Neuronal stem cell (in vitro differentiated cells): Measurements from ENCODE around the gene EFL1.

Experiments used
- DNase-seq: peaks from one replicate; pipeline ENCODE4 v3.0.0-alpha.2; 2013; ENCODE audit warnings: low spot score
- H2AFZ ChIP-seq: one replicate; pipeline ENCODE4 v1.6.1; 2013; ENCODE audit warnings: mild to moderate bottlenecking, low read length, inconsistent platforms
- H2AK5ac ChIP-seq: 2 replicates; pipeline ENCODE4 v1.6.1; 2013; ENCODE audit warnings: low read depth, mild to moderate bottlenecking, inconsistent platforms, low read length, moderate library complexity, mixed read lengths
- H2BK120ac ChIP-seq: 2 replicates; pipeline ENCODE4 v1.6.1; 2013; ENCODE audit warnings: low read depth, mild to moderate bottlenecking, inconsistent platforms, low read length, moderate library complexity, mixed read lengths
- H2BK12ac ChIP-seq: one replicate; pipeline ENCODE4 v1.6.1; 2013; ENCODE audit warnings: low read length, inconsistent platforms
- H2BK15ac ChIP-seq: 2 replicates; pipeline ENCODE4 v1.6.1; 2013; ENCODE audit warnings: mild to moderate bottlenecking, low read length, inconsistent platforms, mixed read lengths
- H2BK5ac ChIP-seq: one replicate; pipeline ENCODE4 v1.6.1; 2013; ENCODE audit warnings: inconsistent platforms, mild to moderate bottlenecking, low read length, moderate library complexity
- H3K14ac ChIP-seq: one replicate; pipeline ENCODE4 v1.6.1; 2013; ENCODE audit warnings: low read length, inconsistent platforms
- H3K18ac ChIP-seq: 2 replicates; pipeline ENCODE4 v1.6.1; 2013; ENCODE audit warnings: low read length, inconsistent platforms
- H3K23ac ChIP-seq: 2 replicates; pipeline ENCODE4 v1.6.1; 2013; ENCODE audit warnings: low read depth, mild to moderate bottlenecking, mixed read lengths, low read length, inconsistent platforms; ENCODE audit not compliant: poor library complexity
- H3K27ac ChIP-seq: replicated peaks from 3 replicates; pipeline ENCODE4 v1.5.1; 2013; ENCODE audit warnings: low read length, inconsistent platforms
- H3K27me3 ChIP-seq, 3 experiments: 2 replicates each; pipeline ENCODE4 v1.6.1; 2013; ENCODE audit warnings: low read length in 3 of 3, mild to moderate bottlenecking in 2 of 3, inconsistent platforms in 1 of 3, low read depth in 1 of 3, mixed read lengths in 1 of 3, moderate library complexity in 1 of 3; ENCODE audit not compliant: control insufficient read depth in 3 of 3, insufficient read depth in 3 of 3
- H3K36me3 ChIP-seq, 2 donors: replicated peaks in 1 of 2; 2 replicates each; pipeline ENCODE4 v1.6.1; 2013; ENCODE audit warnings: low read length in 2 of 2; ENCODE audit not compliant: control insufficient read depth in 2 of 2, insufficient read depth in 2 of 2
- H3K4ac ChIP-seq: 2 replicates; pipeline ENCODE4 v1.6.1; 2013; ENCODE audit warnings: inconsistent platforms, mild to moderate bottlenecking, low read length, moderate library complexity
- H3K4me1 ChIP-seq, 2 donors: 1 replicate in 1 of 2; 2 replicates in 1 of 2; pipeline ENCODE4 v1.6.1; 2013; ENCODE audit warnings: low read length in 2 of 2, low read depth in 1 of 2; ENCODE audit not compliant: control insufficient read depth in 2 of 2, insufficient read depth in 1 of 2
- H3K4me2 ChIP-seq: one replicate; pipeline ENCODE4 v1.6.1; 2013; ENCODE audit warnings: mild to moderate bottlenecking, low read length, inconsistent platforms; ENCODE audit not compliant: insufficient read depth, poor library complexity, severe bottlenecking
- H3K4me3 ChIP-seq, 2 donors: 2 replicates each; pipeline ENCODE4 v1.5.1; 2013; ENCODE audit warnings: low read length in 2 of 2, mild to moderate bottlenecking in 2 of 2, inconsistent platforms in 1 of 2, moderate library complexity in 1 of 2
- H3K79me1 ChIP-seq: one replicate; pipeline ENCODE4 v1.6.1; 2013; ENCODE audit warnings: low read depth, mild to moderate bottlenecking, inconsistent platforms, low read length, moderate library complexity
- H3K9ac ChIP-seq: one replicate; pipeline ENCODE4 v1.6.1; 2013; ENCODE audit warnings: mild to moderate bottlenecking, low read depth, low read length, inconsistent platforms; ENCODE audit not compliant: poor library complexity
- H3K9me3 ChIP-seq, 2 donors: replicated peaks in 1 of 2; 2 replicates each; pipeline versions ENCODE3 to v1.6.1; 2013; ENCODE audit warnings: low read length in 2 of 2, mild to moderate bottlenecking in 2 of 2, inconsistent platforms in 1 of 2, low read depth in 1 of 2, mixed read lengths in 1 of 2, moderate library complexity in 1 of 2; ENCODE audit not compliant: control insufficient read depth in 2 of 2, insufficient read depth in 1 of 2
- H4K8ac ChIP-seq: one replicate; pipeline ENCODE4 v1.6.1; 2013; ENCODE audit warnings: low read depth, mild to moderate bottlenecking, inconsistent platforms, low read length, moderate library complexity
- H4K91ac ChIP-seq: one replicate; pipeline ENCODE4 v1.6.1; 2013; ENCODE audit warnings: low read length, low read depth, mild to moderate bottlenecking, inconsistent platforms; ENCODE audit not compliant: poor library complexity
- WGBS, 2 donors: extraction: QIAGEN DNeasy Blood & Tissue Kit; methylation state at CpG; one replicate each; pipeline ENCODE4 v1.1.7; 2013; ENCODE audit warnings: missing lambda C conversion rate in 2 of 2, mixed read lengths in 1 of 2; ENCODE audit not compliant: insufficient read length in 2 of 2, insufficient replicate concordance in 1 of 2; ENCODE audit errors: extremely low coverage in 2 of 2; 5-methylcytosine and 5-hydroxymethylcytosine counted together

The EFL1 gene

DNA sequence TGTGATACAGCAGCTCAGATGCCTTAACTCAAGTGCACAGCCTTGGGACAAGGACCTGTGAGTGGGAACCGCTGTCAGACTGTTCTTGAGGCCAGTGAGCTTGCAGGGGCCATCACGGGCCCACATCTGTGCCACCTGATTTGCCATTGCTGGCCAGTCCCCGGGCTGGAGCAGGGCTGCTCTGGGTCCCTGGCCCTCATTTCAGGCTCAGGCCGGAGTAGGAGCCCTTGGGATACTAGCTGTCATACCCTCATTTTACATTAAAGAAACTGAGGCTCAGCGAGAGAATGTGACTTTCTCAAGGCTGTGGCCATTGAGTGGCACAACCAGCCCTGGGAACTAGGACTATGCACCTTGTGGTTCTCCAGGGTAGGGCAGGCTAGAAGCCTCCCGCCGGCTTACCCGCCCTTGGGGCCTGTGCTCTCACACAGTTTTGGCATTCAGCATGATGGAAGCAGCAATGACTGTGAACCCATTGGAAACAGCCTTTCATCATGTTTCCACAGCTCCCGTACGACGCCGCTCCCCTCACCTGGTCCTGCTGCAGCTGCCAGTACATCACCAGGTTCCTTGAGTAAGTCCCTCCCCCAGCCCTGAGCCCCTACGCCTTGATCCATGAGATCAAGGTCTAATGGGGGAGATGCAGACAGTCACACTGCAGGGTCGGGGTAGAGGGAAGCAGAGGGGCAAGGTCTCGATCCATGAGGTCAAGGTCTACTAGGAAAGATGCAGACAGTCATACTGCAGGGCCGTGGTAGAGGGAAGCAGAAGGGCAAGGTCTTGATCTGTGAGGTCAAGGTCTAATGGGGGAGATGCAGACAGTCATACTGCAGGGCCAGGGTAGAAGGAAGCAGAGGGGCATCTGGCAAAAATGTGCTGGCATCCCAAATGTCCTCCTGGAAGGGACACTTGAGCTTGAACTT is 44.5 kb upstream of the EFL1 start:
- H3K14ac ChIP-seq: no peak overlapping the region
- no peaks in the 10 kb centered on the region for H3K36me3 ChIP-seq
- no peak overlapping the region for H3K9ac ChIP-seq
- no CpG with 5 or more reads among the region's 16 CpGs for WGBS, 2 donors
- no peak overlapping the region for H2AFZ ChIP-seq
- H3K4me1 ChIP-seq: no peaks in the 10 kb centered on the region
- H2BK12ac ChIP-seq: no peak overlapping the region
- H2BK15ac ChIP-seq: no peak overlapping the region
- H4K8ac ChIP-seq: peak overlapping the region; percentile 92
- no peaks in the 10 kb centered on the region for H3K9me3 ChIP-seq
- H3K23ac ChIP-seq: peak overlapping the region; percentile 40
- no peak overlapping the region for H2BK120ac ChIP-seq
- no peak for DNase-seq
- H2BK5ac ChIP-seq: no peak overlapping the region
- H3K79me1 ChIP-seq: no peaks in the 10 kb centered on the region
- H3K4ac ChIP-seq: no peak overlapping the region
- peaks cover 0 to 28% (median 0%) of the 10 kb centered on the region in 3 experiments for H3K27me3 ChIP-seq
- H4K91ac ChIP-seq: no peak overlapping the region
- H2AK5ac ChIP-seq: no peak overlapping the region
- no peak overlapping the region for H3K4me3 ChIP-seq
- H3K27ac ChIP-seq: no peak overlapping the region
- H3K4me2 ChIP-seq: no peak overlapping the region
- no peak overlapping the region for H3K18ac ChIP-seq

DNA sequence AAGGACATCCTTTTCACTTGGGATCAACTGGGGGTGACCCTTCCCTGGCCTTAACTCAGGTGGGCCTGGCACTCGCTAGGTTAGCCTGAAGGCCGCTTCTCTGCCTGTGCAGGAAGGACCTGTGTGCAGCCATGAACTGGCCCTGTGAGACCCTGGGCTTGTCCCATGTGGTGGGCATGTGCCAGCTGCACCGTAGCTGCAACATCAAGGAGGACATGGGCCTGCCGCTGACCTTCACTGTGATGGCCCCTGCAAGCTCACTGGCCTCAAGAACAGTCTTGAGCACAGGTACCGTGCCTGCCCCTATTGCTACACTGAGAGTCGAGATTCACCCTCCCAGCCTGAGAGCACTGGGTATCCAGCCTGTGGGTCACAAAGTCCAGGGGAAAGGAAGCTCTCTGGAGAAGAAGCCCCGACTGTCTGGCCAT is 43.1 kb upstream of the EFL1 start:
- Histone ChIP-seq H2BK15ac (peak overlapping the region; percentile 38), H3K9ac (no peak overlapping the region), H3K79me1 (peaks cover 2% of the 10 kb centered on the region), H3K4ac (no peak overlapping the region), H4K91ac (no peak overlapping the region), H2AK5ac (peak overlapping the region; percentile 11), H3K4me3 (no peak overlapping the region), H2AFZ (no peak overlapping the region), H3K18ac (peak overlapping the region; percentile 83), H3K4me1 (no peaks in the 10 kb centered on the region), H3K27me3 (peaks cover 0 to 30% (median 0%) of the 10 kb centered on the region in 3 experiments), H2BK5ac (no peak overlapping the region), H4K8ac (peak overlapping the region; percentile 76), H3K9me3 (no peaks in the 10 kb centered on the region), H3K23ac (no peak overlapping the region), H2BK12ac (peak overlapping the region; percentile 2), H3K14ac (peak overlapping the region; percentile 25), H3K36me3 (no peaks in the 10 kb centered on the region), H3K27ac (no peak overlapping the region), H2BK120ac (no peak overlapping the region), H3K4me2 (no peak overlapping the region)
- no CpG with 5 or more reads among the region's 7 CpGs for WGBS, 2 donors
- DNase-seq: no peak

DNA sequence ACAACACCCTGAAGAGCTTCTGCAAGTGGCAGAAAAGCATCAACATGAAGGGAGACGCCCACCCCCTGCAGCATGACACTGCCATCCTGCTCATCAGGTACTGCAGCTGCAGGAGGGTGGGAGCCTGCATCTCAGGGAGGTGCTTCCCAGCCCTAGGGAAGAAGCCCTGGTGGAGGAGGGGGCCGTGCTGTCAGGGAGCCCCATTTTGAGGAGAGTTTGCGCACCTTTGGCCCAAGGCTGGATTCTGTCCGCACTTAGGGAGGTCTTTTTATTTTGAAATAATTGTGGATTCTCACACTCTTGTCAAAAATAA is 42.2 kb upstream of the EFL1 start:
- H2BK15ac ChIP-seq: no peak overlapping the region
- no peak overlapping the region for H3K14ac ChIP-seq
- H3K9ac ChIP-seq: no peak overlapping the region
- H4K91ac ChIP-seq: no peak overlapping the region
- no CpG with 5 or more reads among the region's 4 CpGs for WGBS, 2 donors
- H3K23ac ChIP-seq: no peak overlapping the region
- no peak overlapping the region for H2BK5ac ChIP-seq
- H3K27me3 ChIP-seq: peaks cover 0 to 30% (median 0%) of the 10 kb centered on the region in 3 experiments
- H3K18ac ChIP-seq: no peak overlapping the region
- no peak overlapping the region for H2AFZ ChIP-seq
- no peak overlapping the region for H4K8ac ChIP-seq
- H3K27ac ChIP-seq: no peak overlapping the region
- no peak overlapping the region for H3K4me3 ChIP-seq
- no peak overlapping the region for H3K4ac ChIP-seq
- no peaks in the 10 kb centered on the region for H3K36me3 ChIP-seq
- H2BK12ac ChIP-seq: no peak overlapping the region
- DNase-seq: no peak
- H2BK120ac ChIP-seq: no peak overlapping the region
- H2AK5ac ChIP-seq: no peak overlapping the region
- H3K4me2 ChIP-seq: no peak overlapping the region
- H3K9me3 ChIP-seq: no peaks in the 10 kb centered on the region
- H3K79me1 ChIP-seq: peaks cover 2% of the 10 kb centered on the region
- no peaks in the 10 kb centered on the region for H3K4me1 ChIP-seq

DNA sequence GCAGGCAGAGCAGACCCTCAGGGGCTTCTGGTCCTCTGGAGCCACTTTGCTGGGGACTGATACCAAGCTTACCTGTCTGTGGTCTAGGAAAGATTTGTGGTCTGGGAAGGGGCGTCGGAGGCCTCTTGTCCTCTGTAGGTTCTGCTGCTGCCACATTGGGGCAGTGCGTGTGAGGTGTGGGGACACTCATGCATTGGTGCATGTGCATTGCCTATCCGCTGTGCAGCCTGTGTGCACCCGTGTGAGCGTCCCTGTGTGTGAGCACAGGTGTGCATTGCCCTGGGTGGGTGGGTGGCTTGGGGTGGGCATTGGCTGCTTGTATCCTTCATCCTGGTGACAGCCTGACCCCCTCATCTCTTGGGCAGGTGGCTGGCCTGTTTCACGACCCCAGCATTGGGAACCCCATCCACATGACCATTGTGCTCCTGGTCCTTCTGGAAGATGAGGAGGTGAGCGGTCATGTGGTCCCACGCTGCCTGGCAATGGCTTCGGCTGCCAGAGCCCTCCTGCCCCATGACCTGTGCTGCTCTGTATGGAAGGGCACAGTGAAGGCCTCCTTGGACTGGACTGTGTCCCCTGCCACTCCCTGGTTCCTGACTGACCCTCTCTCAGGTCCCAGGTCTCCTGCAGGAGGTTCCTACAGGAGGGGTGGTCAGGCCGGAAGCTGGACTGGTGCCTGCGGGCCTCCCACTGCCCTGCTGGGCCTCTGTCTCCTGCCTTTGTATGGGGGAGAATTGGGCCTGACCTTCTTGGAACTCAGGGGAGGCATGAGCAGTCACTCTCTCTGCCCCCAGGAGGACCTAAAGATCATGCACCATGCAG is 41.6 kb upstream of the EFL1 start:
- H3K27me3 ChIP-seq: peaks cover 0 to 30% (median 0%) of the 10 kb centered on the region in 3 experiments
- no peak overlapping the region for H4K8ac ChIP-seq
- WGBS, 2 donors: no CpG with 5 or more reads among the region's 12 CpGs
- no peak for DNase-seq
- H2AK5ac ChIP-seq: peak overlapping the region; percentile 37
- peak overlapping the region; percentile 89 for H3K23ac ChIP-seq
- H2BK120ac ChIP-seq: no peak overlapping the region
- H3K79me1 ChIP-seq: peaks cover 2% of the 10 kb centered on the region
- H3K4me3 ChIP-seq: no peak overlapping the region
- H3K18ac ChIP-seq: peak overlapping the region; percentile 38
- H4K91ac ChIP-seq: peak overlapping the region; percentile 30
- H3K36me3 ChIP-seq: no peaks in the 10 kb centered on the region
- H2BK5ac ChIP-seq: no peak overlapping the region
- H3K14ac ChIP-seq: peak overlapping the region; percentile 21
- H2BK12ac ChIP-seq: no peak overlapping the region
- H3K9ac ChIP-seq: peak overlapping the region; percentile 44
- H3K9me3 ChIP-seq: no peaks in the 10 kb centered on the region
- no peak overlapping the region for H3K4me2 ChIP-seq
- H3K27ac ChIP-seq: no peak overlapping the region
- H3K4ac ChIP-seq: peak overlapping the region; percentile 84
- no peaks in the 10 kb centered on the region for H3K4me1 ChIP-seq
- H2BK15ac ChIP-seq: no peak overlapping the region
- no peak overlapping the region for H2AFZ ChIP-seq
